GM19099 (cell line): ENCODE data around the gene LRRK2.

Experiments used
- POLR2A ChIP-seq: IDR thresholded peaks from 3 replicates; pipeline ENCODE4 v1.6.1; 2011; ENCODE audit warnings: low read depth; ENCODE audit not compliant: insufficient read length; ENCODE audit errors: extremely low read depth

Gene LRRK2

GRCh38 chr12:40393026-40393425, 168.2 kb downstream of the LRRK2 start:
- TF ChIP-seq POLR2A, result no peak

- TF ChIP-seq POLR2A, result no peak
These were observed 174.9 kb downstream of the LRRK2 start for GRCh38 chr12:40399656-40400055.

- TF ChIP-seq POLR2A, result no peak
These were observed 180.6 kb downstream of the LRRK2 start for GRCh38 chr12:40405419-40405818.
